ENCODE data around the gene C1orf122. TPM values are rescaled to one million over a fixed set of nuclear protein-coding genes. Genes with fewer than 3 reads are reported as not detected.

C1orf122 gene
- 10 to 100 TPM; 58.5 to 64.6 (median 58.9) TPM for total RNA-seq

GRCh38 chr1:37807555-37808368 lies at the start of gene C1orf122, which contains the start of gene YRDC:
C1orf122 (plus strand) TSS chr1:37807790; CDS start chr1:37808405, 615 bp downstream.
YRDC (minus strand) TSS chr1:37808208; CDS start chr1:37808180, 28 bp downstream.
- Histone ChIP-seq H3K36me3 (peaks cover 4% of the 10 kb centered on the region), H3K9me3 (no peaks in the 10 kb centered on the region), H3K4me1 (peaks cover 4 to 14% of the 10 kb centered on the region in 2 donors), H3K27me3 (no peaks in the 10 kb centered on the region), H3K27ac (peak within 1 kb of the TSS; percentile 93 to 98), H3K4me3 (peak within 1 kb of the TSS; percentile 88 to 98 (median 96))
- TF ChIP-seq POLR2A (IDR thresholded peaks at IDR 0.05) (peak; percentile 68), CTCF (IDR thresholded peaks at IDR 0.05) (no peak), POLR2AphosphoS5 (IDR thresholded peaks at IDR 0.05) (peak; percentile 87 to 92 (median 90))
- peak; percentile 90 to 94 for DNase-seq (ENCODE audit: low spot score in 2 of 2)
- intact Hi-C loops (cut with DNase I; ENCODE audit: low total_unique reads), result loop anchor here (5.0 kb wide), 1 partner anchor 1040 kb away; no protein-coding TSS in a partner anchor

GRCh38 chr1:37759451-37759850 lies 48.1 kb upstream of the C1orf122 start:
- no peaks in the 10 kb centered on the region for H3K4me1 ChIP-seq
- H3K4me3 ChIP-seq, result no peak overlapping the region
- peaks cover 4 to 80% of the 10 kb centered on the region in 2 donors for H3K27me3 ChIP-seq
- H3K9me3 ChIP-seq, result peaks cover 0 to 4% of the 10 kb centered on the region in 2 donors
- DNase-seq (ENCODE audit: low spot score in 2 of 2), result no peak
- intact Hi-C loops (cut with DNase I; ENCODE audit: low total_unique reads), result loop anchor here (2.0 kb wide), 1 partner anchor 61 kb away; no protein-coding TSS in a partner anchor
- no peaks in the 10 kb centered on the region for H3K36me3 ChIP-seq
- H3K27ac ChIP-seq, result no peak overlapping the region
- TF ChIP-seq POLR2A (IDR thresholded peaks at IDR 0.05) (no peak), POLR2AphosphoS5 (IDR thresholded peaks at IDR 0.05) (no peak), CTCF (IDR thresholded peaks at IDR 0.05) (no peak)

- no peak for DNase-seq (ENCODE audit: low spot score in 2 of 2)
- H3K27me3 ChIP-seq, result peaks cover 5 to 83% of the 10 kb centered on the region in 2 donors
Measured at GRCh38 chr1:37761416-37762095, 46.0 kb upstream of the C1orf122 start.

GRCh38 chr1:37762516-37762915 lies 45.1 kb upstream of the C1orf122 start:
- intact Hi-C loops (cut with DNase I; ENCODE audit: low total_unique reads), result no loop called here
- Histone ChIP-seq H3K4me1 (no peaks in the 10 kb centered on the region), H3K27me3 (peaks cover 5 to 89% of the 10 kb centered on the region in 2 donors), H3K9me3 (peaks cover 0 to 4% of the 10 kb centered on the region in 2 donors), H3K36me3 (no peaks in the 10 kb centered on the region), H3K27ac (no peak overlapping the region), H3K4me3 (no peak overlapping the region)
- no peak for DNase-seq (ENCODE audit: low spot score in 2 of 2)
- TF ChIP-seq POLR2A (IDR thresholded peaks at IDR 0.05), result no peak
- TF ChIP-seq POLR2AphosphoS5 (IDR thresholded peaks at IDR 0.05), result no peak
- TF ChIP-seq CTCF (IDR thresholded peaks at IDR 0.05), result no peak

More at GRCh38 chr1:37761416-37762095, 46.0 kb upstream of the C1orf122 start:
- peaks cover 0 to 4% of the 10 kb centered on the region in 2 donors for H3K9me3 ChIP-seq
- no peaks in the 10 kb centered on the region for H3K36me3 ChIP-seq
- H3K4me3 ChIP-seq, result no peak overlapping the region
- H3K27ac ChIP-seq, result no peak overlapping the region
- TF ChIP-seq POLR2AphosphoS5 (IDR thresholded peaks at IDR 0.05), result no peak
- TF ChIP-seq POLR2A (IDR thresholded peaks at IDR 0.05), result no peak
- TF ChIP-seq CTCF (IDR thresholded peaks at IDR 0.05), result no peak
- intact Hi-C loops (cut with DNase I; ENCODE audit: low total_unique reads), result no loop called here
- H3K4me1 ChIP-seq, result no peaks in the 10 kb centered on the region

Data from breast epithelium (tissue), 4 donors.